ENCODE results near the gene SH3RF3.

Gene SH3RF3

DNA sequence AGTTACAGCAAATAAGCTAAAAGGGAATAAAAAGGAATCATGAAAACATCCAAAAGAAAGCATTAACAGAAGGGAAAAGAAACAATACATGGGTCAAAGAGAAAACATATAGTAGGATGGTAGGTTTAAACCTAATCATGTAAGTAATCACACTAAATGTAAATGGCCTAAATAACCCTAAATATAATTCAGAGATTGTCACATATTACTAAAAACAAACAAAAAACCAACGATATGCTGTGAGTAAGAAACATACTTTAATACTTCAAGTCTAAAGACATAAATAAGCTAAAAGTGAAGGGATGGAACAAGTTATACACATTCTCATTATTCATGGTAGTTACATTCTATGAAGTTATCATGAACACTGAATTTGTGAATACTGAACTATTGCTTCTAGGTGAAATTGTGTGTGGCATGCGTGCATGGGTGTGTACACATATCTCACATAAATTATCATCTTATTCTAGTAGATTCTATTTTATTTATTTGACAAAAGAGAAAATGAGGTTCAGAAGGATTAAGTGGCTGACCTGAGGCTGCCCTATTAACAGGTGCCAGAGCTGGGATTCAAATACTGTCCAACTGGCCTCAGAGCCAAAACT is 313.8 kb downstream of the SH3RF3 start:
- DNase-seq, result no peak

DNA sequence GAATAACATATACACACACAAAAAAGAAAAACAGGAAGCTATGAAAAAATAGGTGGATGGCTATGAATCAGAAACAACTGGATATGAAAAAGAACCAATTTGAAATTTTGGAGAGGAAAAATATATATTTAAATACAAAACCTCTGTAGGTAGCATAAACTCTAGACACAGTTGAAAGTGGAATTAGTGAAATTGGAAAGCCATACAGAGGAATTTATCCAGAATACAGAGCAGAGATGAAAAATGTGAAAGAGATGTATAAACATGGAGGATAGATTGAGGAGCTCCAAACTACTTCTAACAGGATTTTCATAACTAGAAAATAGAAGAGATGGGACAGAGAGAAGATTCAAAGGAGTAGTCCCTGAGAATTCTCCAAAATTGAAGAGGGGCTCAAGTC is 315.9 kb downstream of the SH3RF3 start:
- no peak for DNase-seq

DNA sequence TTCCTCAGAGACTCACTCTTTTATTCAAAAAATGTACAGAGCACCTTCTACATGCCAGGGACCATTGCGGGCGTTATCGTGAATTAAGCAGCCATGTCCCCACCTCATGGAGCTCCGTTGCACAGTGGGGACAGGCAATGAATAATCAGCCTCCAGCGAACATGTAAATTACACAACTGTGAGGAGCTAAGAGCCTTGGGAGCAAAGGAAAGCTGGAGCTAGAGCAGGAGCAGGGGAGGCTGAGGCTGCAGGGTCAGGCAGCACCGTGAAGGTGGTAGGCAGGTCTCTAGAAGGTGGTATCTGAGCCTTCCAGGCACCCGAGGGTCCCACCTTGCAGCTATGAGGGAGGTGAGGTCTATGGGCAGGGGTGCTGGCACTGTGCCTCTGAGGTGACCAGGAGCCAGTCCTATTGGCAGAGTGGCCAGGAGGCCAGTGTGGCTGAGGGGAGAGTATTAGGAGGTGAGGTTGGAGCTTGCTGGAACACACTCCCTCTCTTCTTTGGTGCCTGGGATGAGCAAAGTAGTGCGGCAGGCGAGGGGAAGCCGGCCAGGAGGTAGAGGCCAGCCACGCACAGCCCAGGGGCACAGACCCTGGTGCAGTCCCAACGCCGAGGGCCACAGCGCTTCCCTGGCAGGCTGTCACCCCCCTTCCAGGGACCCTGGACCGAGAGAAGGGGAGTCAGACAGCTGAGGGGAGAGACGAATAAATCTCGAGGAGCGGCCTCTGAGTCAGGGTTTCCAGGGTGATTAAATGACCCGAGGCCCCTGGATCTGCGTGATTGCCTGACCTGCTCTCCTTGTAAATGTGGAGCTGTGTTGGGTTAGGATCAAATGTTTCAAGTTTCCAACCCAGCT is 317.5 kb downstream of the SH3RF3 start:
- no peak for DNase-seq

DNA sequence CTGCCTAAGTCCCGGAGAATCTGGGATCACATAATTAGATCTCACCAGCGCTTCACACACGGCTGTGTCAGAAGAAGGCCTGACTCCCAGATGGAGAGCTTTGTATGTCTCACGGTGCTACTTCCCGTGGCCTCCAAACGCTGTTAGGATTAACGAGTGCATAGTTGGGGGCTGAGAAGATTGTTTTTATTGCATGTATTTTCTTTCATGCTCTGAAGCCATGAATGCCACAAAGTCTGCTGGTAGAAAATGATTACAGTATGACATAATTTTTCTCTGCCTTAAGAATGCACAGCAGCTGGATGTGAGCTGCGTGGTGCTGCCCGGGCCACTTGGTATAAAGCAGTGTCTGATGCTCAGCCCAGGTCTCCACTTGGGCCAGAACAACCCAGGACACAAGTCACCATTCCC is 318.3 kb downstream of the SH3RF3 start:
- DNase-seq, result no peak

DNA sequence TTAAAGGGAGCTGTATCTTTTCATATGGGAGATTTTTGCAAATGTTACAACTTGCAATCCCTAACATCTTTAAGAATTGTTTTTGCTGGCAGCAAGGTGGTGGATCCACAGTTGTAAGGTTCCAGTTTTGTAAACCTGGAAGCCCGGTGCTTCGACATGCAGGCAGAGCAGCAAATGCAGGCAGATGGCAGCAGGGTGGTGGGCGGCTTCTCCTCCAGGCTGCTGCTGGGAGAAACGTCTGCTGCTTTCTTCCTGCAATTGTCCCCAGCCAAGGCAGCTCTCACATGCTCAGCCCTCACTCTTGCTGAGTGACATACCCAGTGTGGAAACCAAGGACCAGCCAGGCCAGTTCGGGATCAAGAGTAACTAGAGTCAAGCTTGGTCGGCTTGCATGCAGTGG is 318.8 kb downstream of the SH3RF3 start:
- no peak for DNase-seq

DNA sequence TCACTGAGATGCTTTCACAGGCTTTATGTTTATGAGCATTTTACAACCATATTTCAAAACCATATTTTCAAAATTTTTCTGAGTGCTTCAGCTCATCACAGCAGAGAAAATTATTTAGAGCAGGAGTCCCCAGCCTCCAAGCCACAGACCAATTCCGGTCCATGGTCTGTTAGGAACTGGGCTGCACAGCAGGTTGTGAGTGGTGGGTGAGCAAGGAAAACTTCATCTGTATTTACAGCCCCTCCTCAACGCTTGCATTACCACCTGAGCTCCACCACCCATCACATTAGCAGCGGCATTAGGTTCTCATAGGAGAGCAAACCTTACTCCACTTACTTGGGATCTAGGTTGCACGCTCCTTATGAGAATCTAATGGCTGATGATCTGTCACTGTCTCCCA is 319.2 kb downstream of the SH3RF3 start:
- no peak for DNase-seq

DNA sequence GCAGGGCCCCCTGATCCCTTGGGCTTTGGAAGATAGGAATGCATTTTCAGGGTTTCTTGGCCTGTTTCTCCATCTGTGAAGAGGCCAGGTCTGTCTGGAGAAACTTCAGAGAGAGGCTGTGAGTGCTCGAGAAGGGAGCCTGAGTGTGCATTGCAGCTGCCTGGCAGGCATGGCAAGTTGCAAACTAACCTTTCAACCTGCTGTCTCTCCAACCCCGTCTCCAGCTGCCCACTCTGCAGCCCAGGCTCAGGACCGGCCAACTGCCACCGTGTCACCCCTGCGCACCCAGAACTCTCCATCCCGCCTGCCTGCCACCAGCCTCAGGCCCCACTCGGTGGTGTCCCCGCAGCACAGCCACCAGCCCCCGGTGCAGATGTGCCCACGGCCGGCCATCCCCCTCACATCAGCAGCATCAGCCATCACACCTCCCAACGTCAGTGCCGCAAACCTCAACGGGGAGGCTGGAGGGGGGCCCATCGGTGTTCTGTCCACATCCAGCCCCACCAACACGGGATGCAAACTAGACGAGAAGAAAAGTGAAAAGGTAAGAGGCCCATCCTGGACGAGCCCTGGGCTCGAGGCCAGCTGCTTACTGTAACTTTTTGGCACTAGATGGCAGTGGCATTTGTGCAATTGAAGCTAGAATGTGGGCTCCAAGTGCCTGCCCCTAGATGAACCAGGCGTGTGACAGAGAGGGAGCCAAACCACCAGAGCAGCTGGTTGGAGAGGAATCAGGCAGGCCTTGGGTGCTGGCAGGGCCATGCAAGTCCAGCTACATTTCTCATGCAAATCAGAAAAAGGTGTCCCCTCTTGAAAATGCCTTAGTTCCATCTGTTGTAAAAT is 320.2 kb downstream of the SH3RF3 start:
- DNase-seq, result peak; percentile 77

DNA sequence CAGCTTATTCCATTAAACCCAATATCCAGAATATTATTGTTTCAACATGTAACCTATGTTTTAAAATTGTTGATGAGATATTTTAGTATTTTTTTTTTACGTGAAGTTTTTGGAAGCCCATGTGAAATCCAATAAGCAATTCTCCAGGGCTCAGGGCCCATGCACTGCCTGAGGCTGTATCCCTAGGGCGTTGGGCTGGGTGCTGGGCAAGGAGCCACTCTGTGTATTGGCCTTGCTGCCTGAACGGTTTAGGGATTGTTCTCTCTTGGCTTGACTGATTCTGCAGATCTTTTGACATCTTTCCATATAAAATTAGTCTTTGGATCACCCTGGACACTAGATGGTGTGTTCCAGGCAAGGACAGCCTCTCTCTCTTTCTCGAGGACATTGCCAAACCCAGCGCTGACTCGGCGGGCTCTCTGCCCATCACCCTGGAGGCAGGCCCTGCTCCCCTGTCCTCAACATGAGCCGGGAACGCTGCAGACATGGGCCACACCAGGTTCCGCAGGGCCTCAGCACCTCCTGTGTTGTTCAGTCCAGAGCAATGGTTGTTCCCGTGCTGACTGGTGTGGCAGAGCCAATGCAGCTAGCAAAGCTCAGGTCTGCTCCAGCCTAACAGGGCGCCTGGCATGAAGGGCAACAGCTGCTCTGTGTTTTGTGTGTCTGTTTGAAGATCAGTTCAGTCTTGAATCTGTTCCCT is 321.7 kb downstream of the SH3RF3 start:
- DNase-seq, result no peak

DNA sequence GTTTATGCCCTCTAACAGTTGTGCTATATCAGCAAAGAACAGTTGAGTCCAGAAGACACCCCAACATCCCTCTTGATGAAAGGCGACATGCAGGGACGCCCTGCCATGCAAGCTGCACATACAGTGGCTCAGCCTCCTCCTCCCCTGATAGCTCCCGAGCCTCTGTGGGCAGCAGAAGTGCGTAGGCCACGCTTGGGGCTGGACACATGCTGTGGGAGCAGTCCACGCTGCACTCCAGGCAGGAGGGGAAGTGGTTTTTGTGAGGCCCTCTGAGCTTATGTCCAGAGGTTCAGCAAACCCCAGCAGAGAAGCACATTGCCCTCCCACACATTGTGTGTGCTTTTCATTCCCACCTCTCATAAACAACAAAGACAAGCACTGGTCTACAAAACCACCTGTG is 322.7 kb downstream of the SH3RF3 start:
- no peak for DNase-seq

DNA sequence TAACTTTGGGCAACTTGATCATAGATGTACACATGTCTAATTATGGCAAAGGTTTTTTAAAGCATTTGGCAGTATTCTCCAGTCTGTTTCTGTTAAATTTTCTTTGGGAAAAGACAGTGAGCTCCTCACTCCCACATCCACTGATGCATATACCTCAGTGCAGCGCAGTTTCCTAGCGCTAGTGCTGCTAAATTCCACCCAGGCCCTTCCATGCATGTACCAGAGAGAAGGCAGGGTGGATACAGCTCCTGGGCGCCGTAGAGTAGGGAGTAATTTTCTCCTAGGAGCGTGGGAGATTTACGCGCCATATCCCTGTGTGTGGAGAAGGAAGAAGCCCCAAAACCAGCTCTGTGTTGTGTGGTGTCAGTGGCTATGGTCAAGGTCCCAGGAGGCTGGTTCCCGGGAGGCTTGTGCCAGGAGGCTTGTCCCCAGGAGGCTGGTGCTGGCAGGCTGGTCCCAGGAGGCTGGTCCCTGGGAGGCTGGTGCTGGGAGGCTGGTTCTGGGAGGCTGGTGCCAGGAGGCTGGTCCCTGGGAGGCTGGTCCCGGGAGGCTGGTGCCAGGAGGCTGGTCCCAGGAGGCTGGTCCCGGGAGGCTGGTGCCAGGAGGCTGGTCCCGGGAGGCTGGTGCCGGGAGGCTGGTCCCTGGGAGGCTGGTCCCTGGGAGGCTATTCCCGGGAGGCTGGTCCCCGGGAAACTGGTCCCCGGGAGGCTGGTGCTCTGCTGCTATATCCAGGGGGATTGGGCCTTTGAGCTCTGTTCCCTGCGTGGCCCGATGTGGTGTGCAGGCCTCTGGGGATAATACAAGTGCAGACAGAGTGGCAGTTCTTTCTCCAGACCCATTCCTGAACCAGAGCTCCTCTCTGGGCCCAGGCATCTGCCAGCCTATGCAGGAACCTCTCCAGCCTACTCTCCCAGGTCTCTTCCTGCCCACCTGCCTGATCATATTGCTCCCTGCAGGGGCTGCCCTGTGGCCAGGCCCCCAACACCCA is 323.6 kb downstream of the SH3RF3 start:
- no peak for DNase-seq

DNA sequence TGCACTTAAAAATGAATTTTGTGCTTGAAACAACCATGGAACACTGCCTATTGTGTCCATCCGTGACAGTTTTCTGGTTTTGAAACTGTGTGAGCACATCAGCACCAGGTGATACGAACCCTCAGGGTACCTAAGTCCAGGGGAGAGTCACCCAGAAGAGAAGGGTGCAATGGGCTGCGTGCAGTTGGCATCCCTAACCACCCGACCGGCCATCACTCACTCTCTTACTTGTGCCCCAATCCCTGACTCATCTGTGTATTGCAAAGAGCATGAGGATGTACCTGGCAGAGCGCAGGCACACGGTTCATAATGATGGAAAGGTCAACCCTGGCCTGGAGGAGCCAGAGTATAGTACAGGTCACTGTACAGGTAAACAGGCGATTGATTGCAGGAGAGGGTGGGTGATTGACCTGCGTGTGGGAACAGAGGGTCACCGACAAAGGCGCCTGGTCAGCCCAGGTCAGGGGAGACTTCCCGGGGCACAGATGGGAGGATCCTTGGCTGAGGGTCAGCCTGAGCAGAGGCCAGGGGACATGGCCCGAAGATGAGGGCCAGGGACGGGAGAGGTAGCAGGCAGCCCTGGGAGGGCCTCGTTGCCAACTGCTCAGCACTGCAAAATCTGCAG is 324.5 kb downstream of the SH3RF3 start:
- DNase-seq, result no peak

DNA sequence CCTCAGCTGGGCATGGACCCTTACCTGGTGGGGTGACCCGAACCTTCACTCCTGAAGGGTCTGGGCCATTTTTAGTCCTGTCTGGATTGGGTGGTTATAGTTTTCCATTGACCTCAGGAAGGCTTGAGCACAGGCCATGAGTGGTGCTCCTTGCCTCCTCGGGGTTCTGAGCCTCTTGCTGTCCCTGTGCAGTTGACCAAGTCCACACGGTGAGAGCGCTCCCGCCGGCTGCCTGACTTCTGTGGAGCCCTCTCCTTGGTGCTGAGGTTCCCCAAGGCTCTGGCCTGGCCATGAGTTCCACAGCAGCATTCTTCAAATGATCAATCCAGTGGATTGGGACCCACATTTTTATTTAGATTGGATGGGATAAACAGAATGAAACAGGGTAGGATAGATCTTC is 325.3 kb downstream of the SH3RF3 start:
- DNase-seq, result no peak

DNA sequence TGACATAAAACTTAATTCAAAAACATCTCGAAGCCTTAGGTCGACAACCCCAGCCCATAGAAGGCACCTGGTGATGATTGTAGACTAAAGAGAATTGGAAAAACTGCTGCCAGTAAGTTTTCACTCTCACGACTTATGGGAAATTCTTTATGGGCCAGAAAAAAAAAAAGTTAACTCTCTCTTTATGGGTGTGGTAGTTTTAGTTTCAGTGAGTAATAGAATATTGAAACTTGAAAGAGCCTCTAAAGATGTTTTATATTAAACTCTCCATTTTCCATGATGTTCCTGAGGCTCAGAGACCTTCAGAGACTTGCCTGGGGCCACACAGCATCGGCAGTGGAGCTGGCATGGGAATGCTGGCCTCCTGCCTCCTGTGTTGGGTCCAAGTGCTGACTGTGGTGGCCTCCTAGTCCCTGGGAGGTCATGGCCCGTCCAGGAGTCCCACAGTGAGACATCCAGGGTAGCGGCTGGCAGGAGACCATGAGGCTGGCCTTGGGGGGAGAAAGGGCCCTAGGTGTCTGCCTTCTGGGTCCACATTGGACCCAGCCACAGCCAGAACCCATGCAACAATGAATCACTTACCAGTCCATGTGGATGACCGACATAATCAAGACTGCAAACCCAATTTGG is 325.9 kb downstream of the SH3RF3 start:
- DNase-seq, result no peak

DNA sequence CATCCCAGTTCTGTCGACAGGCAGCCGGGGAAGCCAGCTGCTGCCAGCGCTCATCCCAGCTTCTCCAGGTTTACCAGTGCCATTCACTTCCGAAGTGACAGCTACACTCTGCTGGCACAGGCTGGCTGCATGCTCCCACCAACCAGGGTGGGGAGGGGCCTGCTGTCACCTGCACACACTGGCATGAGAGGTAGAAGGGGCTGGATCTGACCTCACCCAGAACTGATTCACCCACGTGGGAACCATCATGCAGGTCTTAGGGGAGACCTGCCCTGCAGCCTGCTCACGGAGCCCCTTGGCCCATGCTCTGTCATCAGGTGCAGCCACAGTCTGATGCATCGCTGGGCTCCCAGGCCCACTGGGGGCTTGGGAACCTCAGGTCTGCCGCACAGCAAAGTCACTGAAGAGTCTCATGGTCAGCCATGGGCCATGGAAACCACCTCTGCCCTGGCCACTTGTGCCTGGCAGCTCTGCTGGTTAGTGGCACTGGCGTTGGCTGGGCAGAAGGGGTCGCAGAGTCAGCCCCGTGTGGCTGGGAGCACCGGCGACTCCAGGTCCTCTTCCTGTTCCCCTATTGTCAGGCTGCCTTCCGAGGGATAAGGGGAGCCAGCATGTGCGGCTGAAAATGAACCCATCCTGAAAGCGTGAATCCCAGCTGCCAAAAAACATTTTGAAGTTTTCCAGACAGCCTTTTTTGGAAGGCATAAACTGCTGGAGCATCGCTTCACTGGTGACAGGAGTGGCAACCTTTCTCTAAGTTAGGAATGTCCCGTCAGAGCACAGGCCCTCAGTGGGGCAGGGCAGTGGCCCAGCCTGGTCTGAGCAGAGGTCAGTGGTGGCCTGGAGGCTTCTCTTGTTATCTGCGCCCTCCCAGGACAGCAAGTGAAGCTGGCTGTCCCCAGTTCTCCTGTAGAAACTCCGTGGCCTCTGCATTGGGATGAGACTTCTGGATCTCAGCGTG is 327.0 kb downstream of the SH3RF3 start:
- DNase-seq, result no peak

DNA sequence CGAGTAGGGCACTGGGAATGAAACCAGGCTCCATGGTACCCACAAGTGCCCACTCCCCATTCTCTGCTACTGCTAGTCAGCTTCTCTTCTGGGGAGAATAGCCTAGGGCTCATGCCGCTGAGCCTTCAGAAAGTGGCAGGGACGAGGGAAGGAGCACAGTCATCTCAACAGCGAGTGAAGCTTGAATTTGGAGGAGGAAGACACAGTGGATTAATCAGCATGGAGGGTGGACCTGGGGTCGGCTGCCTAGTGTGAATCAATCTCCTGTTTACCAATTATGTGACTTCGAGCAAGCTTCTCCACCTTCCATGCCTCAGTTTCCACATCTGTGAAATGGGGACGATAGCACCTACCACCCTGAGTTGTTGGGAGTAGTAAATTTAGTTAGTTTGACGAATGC is 327.8 kb downstream of the SH3RF3 start:
- no peak for DNase-seq

DNA sequence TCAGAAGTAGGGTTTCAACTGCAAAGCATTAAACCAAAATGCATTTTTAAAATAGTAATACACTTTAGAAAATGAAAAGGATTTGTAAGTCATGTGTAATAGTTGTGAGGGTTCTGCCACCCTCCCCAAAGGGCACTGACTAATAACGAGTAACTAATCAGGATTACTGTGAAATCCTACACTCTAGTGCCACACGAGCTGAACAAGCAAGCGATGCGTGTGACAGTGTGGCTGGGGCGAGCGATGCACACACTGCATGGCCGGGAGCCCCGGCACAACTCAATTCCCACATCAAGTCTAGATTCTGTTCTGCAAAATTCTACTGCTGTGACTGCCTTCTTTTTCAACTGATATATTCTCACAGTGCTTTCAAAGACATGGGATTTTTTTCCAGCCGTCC is 328.4 kb downstream of the SH3RF3 start:
- DNase-seq, result no peak

DNA sequence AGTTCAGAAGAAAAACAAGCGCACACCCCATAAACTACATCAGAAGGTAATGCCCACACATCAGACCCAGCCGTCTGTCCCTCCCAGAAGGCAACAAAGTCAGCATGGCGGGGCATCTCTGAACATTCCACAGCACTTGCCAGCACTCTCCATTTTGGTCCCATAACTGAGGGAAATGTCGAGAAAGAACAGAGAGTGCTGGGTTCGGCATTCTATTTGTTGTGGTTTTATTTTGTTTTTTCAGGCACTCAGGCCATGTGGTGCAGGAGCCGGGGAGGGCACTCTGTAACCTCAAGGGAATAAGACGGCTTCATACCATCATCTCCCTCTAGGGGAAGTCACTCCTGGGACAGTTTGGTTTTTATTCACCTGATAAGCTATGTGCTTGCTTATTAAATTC is 328.8 kb downstream of the SH3RF3 start:
- DNase-seq, result no peak

DNA sequence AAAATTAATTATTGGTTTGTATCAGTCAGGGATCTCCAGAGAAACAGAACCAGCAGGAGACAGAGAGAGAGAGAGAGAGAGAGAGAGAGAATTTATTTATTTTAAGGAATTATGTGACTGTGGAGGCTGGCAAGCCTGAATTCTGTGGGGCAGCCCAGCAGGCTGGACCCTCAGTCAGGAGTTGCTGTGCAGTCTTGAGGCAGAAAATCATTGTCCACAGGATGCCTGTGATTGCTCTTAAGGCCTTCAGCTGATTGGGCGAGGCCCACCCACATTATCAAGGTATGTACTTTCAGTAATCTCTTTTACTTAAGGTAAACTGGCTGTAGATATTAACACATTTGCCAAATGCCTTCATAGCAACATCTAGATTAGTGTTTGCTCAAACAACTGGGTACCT is 329.5 kb downstream of the SH3RF3 start:
- DNase-seq, result no peak

DNA sequence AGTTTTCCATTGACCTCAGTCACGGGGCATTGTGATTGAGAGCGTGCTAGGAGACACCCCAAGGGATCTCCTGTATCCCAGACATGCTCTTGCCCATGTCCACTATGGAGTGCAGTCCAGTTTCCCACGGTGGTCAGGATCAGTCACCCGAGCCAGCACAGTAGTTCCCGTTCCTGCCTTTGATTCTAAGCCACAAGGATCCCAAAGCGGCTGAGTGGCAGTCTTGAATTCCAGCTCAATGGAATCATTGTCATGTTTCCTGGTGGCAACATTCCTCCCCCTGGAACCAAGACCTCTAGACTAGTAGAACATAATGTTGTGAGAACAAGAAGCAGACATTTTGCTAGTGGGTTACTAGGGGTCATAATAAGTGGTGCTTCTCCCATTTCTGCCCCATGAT is 330.5 kb downstream of the SH3RF3 start:
- DNase-seq, result no peak

Data from hematopoietic multipotent progenitor cell treated with erythropoietin and hydrocortisone succinate and interleukin-3 and kit ligand, for 4 days (in vitro differentiated cells).